Mucosa of descending colon (tissue), 3 donors: ENCODE measurements around the gene LITAF. TPM values are rescaled to one million over a fixed set of nuclear protein-coding genes. Genes with fewer than 3 reads are reported as not detected.

Experiments used
- ATAC-seq: fragments of 200-7000 bp; cut with Tn5 transposase; one replicate; pipeline ENCODE4 v1.9.1; 2020; ENCODE audit warnings: mild to moderate bottlenecking, moderate library complexity
- DNase-seq, 3 donors: peaks; one replicate each; pipeline ENCODE4 v3.0.0-alpha.2; 2020
- H3K36me3 ChIP-seq: fragments of 200-600 bp; one replicate; pipeline ENCODE4 v1.8.0; 2021; ENCODE audit warnings: low read depth, mild to moderate bottlenecking
- H3K4me1 ChIP-seq: fragments of 200-600 bp; one replicate; pipeline ENCODE4 v1.8.0; 2021; ENCODE audit warnings: low read depth, mild to moderate bottlenecking
- H3K4me3 ChIP-seq: fragments of 200-600 bp; one replicate; pipeline ENCODE4 v1.8.0; 2021; ENCODE audit warnings: mild to moderate bottlenecking
- H3K9me3 ChIP-seq: fragments of 200-600 bp; one replicate; pipeline ENCODE4 v1.8.0; 2021; ENCODE audit warnings: mild to moderate bottlenecking
- intact Hi-C, 2 donors: fragments of 100-400 bp; cut with DNase I in 1 of 2; cut with micrococcal nuclease in 1 of 2; formaldehyde crosslinking; loops; one replicate each; pipeline versions ENCODE4 v1.11.0 to v1.11.1; 2022; cut with DNase I, micrococcal nuclease
- total RNA-seq, 3 donors: library from RNA; stranded (reverse); fragmentation: NEBNext Ultra II Directional in 2 of 3; extraction: Animal tissue kit (Norgen Biotek cat#: 25700) in 2 of 3; gene quantifications; one replicate each; pipeline versions ENCODE4 v1.2.1 to v1.2.4, GENCODE V29; 2021 to 2023
- TF ChIP-seq, protein P1 (sequence below): fragments of 200-600 bp; IDR thresholded peaks from one replicate; pipeline ENCODE4 v1.8.0; 2022; ENCODE audit warnings: antibody characterized with exemption, mild to moderate bottlenecking
- donor health status: DM: no; HTN: no; CAD: no; lungs with moderate emphysema.
- donor health status: DM: no; HTN: no; CAD: no.
- donor health status: DM: no; HTN: yes; CAD: no.

Gene LITAF
- total RNA-seq, 3 donors from 2014 or later: 140 to 308 (median 246) TPM

DNA sequence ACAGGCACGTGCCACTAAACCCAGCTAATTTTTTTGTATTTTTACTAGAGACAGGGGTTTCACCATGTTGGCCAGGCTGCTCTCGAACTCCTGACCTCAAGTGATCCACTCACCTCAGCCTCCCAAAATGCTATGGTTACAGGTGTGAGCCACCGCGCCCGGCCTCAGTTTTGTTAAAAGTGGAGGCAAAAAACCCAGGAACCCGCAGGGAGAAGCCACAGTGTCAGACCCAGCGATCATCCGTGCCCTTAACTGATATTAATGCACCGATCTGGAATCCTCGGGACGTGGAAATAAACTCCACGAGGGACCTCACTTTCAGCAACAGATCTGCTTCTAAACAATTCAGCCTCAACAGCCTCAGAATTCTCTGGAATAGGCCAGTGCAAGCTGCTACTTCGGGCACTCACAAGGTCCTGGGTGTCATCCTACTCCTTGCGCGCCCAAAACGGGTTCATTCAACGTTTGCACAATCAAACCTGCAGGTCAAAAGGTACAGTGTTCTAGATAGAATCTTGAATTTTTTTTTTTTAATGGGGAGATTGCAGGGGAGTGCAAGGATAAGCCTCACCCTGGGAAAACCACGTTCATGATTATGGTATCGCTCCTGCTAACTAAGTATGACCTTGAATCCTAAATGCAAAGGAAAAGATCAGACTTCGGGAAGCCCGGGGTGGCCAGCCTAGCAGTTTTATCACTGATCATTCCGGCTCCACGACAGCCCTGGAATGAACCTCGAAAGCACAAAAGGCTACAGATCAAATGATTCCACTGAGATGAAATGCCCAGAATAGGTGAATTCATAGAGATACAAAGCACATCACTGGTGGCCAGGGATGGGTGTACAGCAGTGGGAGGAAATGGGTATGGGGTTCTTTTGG lies 22.4 kb downstream of the LITAF start:
- no peaks in the 10 kb centered on the region for H3K36me3 ChIP-seq
- H3K4me3 ChIP-seq: no peak overlapping the region
- H3K9me3 ChIP-seq: no peaks in the 10 kb centered on the region
- TF ChIP-seq, protein P1, sequence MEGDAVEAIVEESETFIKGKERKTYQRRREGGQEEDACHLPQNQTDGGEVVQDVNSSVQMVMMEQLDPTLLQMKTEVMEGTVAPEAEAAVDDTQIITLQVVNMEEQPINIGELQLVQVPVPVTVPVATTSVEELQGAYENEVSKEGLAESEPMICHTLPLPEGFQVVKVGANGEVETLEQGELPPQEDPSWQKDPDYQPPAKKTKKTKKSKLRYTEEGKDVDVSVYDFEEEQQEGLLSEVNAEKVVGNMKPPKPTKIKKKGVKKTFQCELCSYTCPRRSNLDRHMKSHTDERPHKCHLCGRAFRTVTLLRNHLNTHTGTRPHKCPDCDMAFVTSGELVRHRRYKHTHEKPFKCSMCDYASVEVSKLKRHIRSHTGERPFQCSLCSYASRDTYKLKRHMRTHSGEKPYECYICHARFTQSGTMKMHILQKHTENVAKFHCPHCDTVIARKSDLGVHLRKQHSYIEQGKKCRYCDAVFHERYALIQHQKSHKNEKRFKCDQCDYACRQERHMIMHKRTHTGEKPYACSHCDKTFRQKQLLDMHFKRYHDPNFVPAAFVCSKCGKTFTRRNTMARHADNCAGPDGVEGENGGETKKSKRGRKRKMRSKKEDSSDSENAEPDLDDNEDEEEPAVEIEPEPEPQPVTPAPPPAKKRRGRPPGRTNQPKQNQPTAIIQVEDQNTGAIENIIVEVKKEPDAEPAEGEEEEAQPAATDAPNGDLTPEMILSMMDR: no peak
- DNase-seq: no peak
- no peak for ATAC-seq
- intact Hi-C loops: no loop called here
- H3K4me1 ChIP-seq: peaks cover 13% of the 10 kb centered on the region

DNA sequence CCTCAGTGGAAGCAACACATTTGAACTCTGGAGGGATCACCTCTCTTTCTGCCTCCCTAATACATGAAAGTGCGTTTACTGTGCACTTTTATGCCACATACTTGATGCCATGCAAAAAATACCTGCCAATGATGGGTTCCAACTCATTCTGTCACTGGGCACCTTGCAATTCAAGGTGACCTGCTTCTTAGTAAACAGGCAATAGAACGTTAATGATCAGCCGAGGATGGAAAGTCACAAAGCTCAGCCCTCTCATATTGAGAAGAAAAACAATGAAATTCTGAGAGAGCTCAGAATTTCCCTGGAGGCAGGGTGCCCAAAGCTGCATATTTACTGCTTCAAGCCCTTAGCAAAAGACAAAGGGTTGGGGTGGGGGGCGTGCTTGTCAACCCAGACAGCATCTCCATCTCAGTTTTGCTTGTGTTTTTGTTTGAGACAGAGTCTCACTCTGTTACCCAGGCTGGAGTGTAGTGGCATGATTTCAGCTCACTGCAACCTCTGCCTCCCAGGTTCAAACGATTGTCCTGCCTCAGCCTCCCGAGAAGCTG lies 23.2 kb downstream of the LITAF start:
- peaks cover 15% of the 10 kb centered on the region for H3K4me1 ChIP-seq

DNA sequence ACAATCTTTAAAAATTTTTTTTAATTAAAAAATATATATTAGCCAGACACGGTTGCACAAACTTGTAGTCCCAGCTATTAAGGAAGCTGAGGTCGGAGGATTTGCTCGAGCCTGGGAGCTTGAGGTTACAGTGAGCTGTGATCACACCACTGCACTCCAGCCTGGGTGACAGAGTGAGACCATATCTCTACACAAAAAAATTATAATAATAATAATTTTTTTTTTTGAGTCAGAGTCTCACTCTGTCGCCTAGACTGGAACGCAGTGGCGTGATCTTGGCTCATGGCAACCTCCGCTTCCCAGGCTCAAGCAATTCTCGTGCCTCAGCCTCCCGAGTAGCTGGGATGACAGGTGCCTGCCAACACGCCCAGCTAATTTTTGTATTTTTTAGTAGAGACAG lies 23.8 kb downstream of the LITAF start:
- TF ChIP-seq, protein P1: no peak
- H3K36me3 ChIP-seq: no peaks in the 10 kb centered on the region
- no peak overlapping the region for H3K4me3 ChIP-seq
- peaks cover 21% of the 10 kb centered on the region for H3K4me1 ChIP-seq
- H3K9me3 ChIP-seq: no peaks in the 10 kb centered on the region
- ATAC-seq (no peak), DNase-seq (no peak)
- intact Hi-C loops: no loop called here

More for the DNA sequence above, 23.2 kb downstream of the LITAF start:
- H3K36me3 ChIP-seq: no peaks in the 10 kb centered on the region
- TF ChIP-seq, protein P1: no peak
- no peaks in the 10 kb centered on the region for H3K9me3 ChIP-seq
- ATAC-seq: no peak
- DNase-seq: no peak
- intact Hi-C loops: no loop called here
- no peak overlapping the region for H3K4me3 ChIP-seq

DNA sequence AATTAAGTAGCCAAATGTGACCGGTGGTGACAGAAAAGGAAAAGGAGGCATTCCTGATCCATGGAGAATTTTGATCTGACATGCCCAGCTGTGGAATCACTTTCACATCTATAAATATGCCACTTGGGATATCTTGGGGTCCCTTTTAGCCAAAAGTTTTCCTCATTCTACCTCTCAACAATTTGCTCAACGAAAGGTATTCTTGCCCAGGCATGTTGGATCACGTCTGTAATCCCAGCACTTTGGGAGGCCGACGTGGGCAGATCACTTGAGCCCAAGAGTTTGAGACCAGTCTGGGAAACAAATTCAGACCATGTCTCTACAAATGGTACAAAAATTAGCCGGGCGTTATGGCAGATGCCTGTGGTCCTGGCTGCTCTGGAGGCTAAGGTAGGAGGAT lies 24.3 kb downstream of the LITAF start:
- Histone ChIP-seq H3K9me3 (no peaks in the 10 kb centered on the region), H3K4me1 (peaks cover 25% of the 10 kb centered on the region), H3K36me3 (no peaks in the 10 kb centered on the region), H3K4me3 (no peak overlapping the region)
- ATAC-seq (no peak), DNase-seq (no peak)
- intact Hi-C loops: no loop called here
- TF ChIP-seq, protein P1: no peak

DNA sequence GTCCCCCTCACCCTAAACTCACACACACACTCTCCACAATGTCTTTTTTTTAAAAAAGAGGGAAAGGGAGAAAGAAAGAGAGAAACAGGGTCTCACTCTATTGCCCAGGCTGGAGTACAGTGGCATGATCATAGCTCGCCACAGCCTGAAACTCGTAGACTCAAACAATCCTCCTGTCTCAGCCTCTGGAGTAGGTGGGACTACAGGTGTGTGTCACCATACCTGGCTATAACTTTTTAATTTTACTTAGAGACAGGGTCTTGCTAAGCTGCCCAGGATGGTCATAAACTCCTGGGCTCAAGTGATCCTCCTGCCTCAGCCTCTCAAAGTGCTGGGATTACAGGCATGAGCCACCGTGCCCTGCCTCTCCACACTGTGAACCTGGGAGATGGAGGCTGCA lies 24.9 kb downstream of the LITAF start:
- Histone ChIP-seq H3K9me3 (no peaks in the 10 kb centered on the region), H3K36me3 (no peaks in the 10 kb centered on the region), H3K4me3 (no peak overlapping the region), H3K4me1 (peaks cover 25% of the 10 kb centered on the region)
- no peak for ATAC-seq
- no peak for DNase-seq
- intact Hi-C loops: no loop called here
- TF ChIP-seq, protein P1: no peak
